VCaP (cell line): ENCODE measurements around the gene NAP1L5.

Experiments
- H3K27ac ChIP-seq: fragments of 450-650 bp; 2 replicates; pipeline ENCODE4 v1.5.1; 2017
- TF ChIP-seq, protein P1 (sequence below): fragments of 450-650 bp; conservative IDR thresholded peaks from 2 replicates; pipeline ENCODE4 v1.5.1; 2017; ENCODE audit warnings: mild to moderate bottlenecking, moderate library complexity

NAP1L5 gene

DNA sequence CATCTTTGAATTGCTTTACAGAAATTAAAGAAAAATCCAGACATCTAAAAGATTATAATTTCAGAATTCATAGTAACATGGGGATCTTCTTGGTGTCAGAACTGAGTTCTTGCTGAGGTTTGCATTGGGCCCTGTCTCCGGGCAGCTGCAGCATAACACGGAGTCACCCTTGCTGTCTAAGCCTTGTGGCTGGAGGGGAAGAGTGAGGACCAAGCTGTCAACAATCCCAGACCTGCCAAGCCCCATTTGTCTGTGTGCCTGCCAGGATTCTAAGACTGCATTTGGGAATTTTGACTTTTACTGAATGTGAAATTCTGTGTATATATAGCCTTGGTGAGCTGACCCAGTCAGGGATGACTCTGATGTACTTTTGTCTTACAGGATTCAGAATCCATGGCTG is 25.2 kb upstream of the NAP1L5 start:
- no peak overlapping the region for H3K27ac ChIP-seq
- TF ChIP-seq, protein P1, sequence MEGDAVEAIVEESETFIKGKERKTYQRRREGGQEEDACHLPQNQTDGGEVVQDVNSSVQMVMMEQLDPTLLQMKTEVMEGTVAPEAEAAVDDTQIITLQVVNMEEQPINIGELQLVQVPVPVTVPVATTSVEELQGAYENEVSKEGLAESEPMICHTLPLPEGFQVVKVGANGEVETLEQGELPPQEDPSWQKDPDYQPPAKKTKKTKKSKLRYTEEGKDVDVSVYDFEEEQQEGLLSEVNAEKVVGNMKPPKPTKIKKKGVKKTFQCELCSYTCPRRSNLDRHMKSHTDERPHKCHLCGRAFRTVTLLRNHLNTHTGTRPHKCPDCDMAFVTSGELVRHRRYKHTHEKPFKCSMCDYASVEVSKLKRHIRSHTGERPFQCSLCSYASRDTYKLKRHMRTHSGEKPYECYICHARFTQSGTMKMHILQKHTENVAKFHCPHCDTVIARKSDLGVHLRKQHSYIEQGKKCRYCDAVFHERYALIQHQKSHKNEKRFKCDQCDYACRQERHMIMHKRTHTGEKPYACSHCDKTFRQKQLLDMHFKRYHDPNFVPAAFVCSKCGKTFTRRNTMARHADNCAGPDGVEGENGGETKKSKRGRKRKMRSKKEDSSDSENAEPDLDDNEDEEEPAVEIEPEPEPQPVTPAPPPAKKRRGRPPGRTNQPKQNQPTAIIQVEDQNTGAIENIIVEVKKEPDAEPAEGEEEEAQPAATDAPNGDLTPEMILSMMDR, result no peak

DNA sequence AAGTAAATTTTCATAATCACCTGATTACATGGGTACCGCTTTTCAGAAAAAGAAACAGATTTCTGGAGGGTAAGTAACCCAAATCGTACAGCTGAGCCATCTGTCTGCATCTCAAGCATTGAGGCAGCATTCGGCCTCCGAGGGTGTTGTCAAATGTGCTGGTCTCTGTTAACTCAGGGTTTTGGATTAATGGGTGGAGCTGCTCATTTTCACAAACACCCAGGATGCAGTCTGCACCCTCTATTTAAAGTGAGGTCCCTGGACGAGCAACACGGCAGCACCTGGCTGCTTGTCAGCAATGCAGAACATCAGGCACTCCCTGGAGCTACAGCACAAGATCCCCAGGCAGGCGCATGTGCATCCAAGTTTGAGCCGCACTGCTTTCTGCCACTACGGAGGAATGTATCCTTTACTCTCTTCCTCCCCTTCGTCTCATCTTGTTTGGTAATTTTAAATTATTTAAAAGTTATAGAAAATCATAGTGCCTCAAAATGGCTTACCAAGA is 24.7 kb upstream of the NAP1L5 start:
- TF ChIP-seq, protein P1, result no peak
- no peak overlapping the region for H3K27ac ChIP-seq

DNA sequence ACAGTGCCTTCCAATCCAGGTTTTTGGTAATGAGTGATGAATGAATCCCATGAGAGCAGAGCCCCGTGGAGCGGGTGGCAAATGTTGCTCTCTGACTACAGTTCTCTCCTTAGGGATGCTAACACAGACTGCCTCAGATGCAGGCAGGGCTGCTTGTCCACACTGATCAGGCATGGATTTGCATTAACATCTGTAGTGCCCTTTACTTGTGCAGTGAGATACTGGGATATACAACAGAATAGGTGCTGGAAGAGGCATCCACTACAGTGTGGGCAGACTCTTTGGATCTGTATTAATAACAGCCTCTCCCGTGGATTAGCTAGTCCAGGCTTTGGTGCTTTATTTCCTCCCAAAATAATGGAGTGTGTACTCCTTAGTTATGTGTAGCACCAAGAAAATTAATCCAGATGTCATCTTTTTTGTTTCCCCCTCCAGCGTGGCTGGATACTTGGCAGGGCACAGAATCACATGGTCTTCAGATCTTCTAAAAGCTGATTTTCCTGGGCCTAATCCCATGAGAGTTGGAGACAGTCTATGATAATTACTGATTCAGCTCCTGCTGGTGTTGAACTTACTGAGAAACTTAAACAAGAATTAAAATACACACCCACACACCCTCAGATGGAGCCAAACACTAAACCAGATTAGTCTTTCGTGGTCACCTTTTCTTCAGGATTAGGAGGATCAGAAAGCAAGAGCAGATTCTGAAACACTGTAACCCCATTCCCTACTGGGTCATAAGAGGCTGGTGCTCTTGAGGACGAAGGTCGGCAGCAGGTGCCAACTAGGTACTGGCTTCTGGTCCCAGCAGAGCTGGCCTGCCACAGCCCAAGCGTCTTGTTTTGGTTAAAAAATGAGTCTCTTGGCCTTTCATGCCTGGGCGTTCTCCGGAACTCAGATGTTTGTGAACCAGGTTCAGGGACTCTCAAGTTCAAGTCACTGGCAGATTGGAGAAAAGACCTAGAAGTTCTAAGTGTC is 23.1 kb upstream of the NAP1L5 start:
- no peak overlapping the region for H3K27ac ChIP-seq
- TF ChIP-seq, protein P1, result no peak

DNA sequence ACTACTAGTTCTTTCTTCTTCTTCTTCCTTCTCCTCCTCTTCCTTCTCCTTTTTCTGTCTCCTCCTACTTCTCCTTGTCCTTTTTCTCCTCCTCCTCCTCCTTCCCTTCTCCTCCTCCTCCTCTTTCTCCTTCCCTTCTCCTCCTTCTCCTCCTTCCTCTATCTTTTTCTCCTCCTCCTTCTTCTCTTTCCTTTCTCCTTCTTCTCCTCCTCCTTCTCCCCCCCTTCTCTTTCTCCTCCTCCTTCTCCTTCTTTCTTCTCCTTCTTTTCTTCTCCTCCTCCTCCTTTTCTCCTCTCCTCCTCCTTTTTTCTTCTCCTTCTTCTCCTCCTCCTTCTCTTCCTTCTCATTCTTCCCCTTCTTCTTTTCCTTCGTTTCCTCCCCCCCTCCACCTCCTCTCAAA is 21.8 kb upstream of the NAP1L5 start:
- H3K27ac ChIP-seq, result no peak overlapping the region
- TF ChIP-seq, protein P1, result no peak

DNA sequence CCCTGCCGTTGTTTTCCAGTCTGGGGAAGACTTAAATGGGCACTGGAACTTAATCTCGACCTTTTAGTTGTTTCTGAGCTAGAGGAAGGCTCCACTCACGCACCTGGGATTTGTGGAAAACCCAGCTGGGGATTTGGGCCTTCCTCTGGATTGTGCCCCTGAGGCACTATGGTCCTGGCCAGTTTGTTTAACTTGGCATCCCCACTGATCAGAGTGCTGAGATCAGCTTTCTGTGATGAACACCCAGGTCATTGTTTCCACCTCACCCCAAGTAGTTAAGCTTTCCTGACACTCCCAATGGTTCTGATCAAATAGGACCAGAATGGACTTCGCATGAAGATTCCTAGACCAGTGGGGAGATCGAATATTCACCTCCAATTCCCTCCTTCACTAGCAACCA is 20.5 kb upstream of the NAP1L5 start:
- H3K27ac ChIP-seq, result no peak overlapping the region
- TF ChIP-seq, protein P1, result no peak

DNA sequence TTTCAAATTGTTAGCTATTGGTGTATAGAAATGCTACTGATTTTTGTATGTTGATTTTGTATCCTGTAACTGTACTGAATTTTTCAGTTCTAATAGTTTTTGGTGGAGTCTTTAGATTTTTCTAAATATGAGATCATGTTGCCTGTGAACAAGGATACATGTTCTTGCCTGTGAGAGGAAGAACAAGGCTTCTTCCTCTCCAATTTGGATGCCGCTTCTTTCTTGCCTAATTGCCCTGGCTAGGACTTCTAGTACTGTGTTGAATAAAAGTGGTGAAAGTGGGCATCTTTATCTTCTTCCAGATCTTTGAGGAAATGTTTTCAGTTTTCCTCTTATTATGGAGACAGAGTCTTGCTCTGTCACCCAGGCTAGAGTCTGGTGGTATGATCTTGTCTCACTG is 16.2 kb upstream of the NAP1L5 start:
- H3K27ac ChIP-seq, result no peak overlapping the region
- TF ChIP-seq, protein P1, result no peak

DNA sequence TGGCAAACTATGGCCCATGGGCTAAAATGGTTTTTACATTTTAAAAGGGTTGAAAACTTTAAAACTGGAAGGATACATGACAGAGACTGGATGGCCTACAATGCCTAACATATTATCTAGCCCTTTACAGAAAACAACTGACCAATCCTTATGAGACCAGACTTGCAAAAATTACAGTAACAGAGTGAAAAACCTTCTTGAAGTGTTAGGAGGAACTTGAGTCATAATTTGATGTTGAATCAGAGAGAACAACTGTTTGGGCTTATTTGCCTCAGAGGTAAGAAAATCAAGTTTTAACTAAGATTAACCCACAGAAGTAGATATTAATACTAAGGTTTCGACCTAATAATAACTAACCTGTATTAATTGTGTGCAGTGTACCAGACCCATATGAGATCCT is 12.4 kb upstream of the NAP1L5 start:
- H3K27ac ChIP-seq, result no peak overlapping the region
- TF ChIP-seq, protein P1, result no peak
